Stimulated activated CD8-positive, alpha-beta memory T cell treated with anti-CD3 and anti-CD28 coated beads, Interleukin-4, amount 100 ng/mL, for 48 hours (primary cell): ENCODE results near the gene HS6ST3.
"Not testable (repeated sequence)": the region's sequence is repeated elsewhere in the genome, so short reads cannot be mapped to it uniquely, and the experiment has no call there.

Experiments
- DNase-seq: peaks from one replicate; pipeline ENCODE4 v3.0.0-alpha.2; 2020

HS6ST3 gene

GRCh38 chr13:96093296-96094006 is 3.5 kb downstream of the HS6ST3 start:
- no peak for DNase-seq

GRCh38 chr13:96100457-96101220 is 10.7 kb downstream of the HS6ST3 start:
- DNase-seq, result no peak

GRCh38 chr13:96104516-96104915 is 14.6 kb downstream of the HS6ST3 start:
- DNase-seq, result no peak

- DNase-seq, result not testable (repeated sequence)
Observed at GRCh38 chr13:96108072-96108471, 18.2 kb downstream of the HS6ST3 start.

- no peak for DNase-seq
Observed at GRCh38 chr13:96109125-96109524, 19.2 kb downstream of the HS6ST3 start.

- no peak for DNase-seq
Observed at GRCh38 chr13:96112936-96113335, 23.0 kb downstream of the HS6ST3 start.

GRCh38 chr13:96115368-96115767 is 25.5 kb downstream of the HS6ST3 start:
- not testable (repeated sequence) for DNase-seq

GRCh38 chr13:96119921-96120320 is 30.0 kb downstream of the HS6ST3 start:
- no peak for DNase-seq

GRCh38 chr13:96130818-96131340 is 41.0 kb downstream of the HS6ST3 start:
- DNase-seq, result no peak

- DNase-seq, result no peak
Observed at GRCh38 chr13:96141032-96141431, 51.1 kb downstream of the HS6ST3 start.

GRCh38 chr13:96159725-96160124 is 69.8 kb downstream of the HS6ST3 start:
- no peak for DNase-seq

GRCh38 chr13:96161141-96161540 is 71.2 kb downstream of the HS6ST3 start:
- no peak for DNase-seq

GRCh38 chr13:96165840-96166239 is 75.9 kb downstream of the HS6ST3 start:
- DNase-seq, result no peak

GRCh38 chr13:96172066-96172465 is 82.2 kb downstream of the HS6ST3 start:
- no peak for DNase-seq

- DNase-seq, result no peak
Observed at GRCh38 chr13:96178759-96179158, 88.9 kb downstream of the HS6ST3 start.

- DNase-seq, result no peak
Observed at GRCh38 chr13:96179309-96179708, 89.4 kb downstream of the HS6ST3 start.

GRCh38 chr13:96181911-96182310 is 92.0 kb downstream of the HS6ST3 start:
- no peak for DNase-seq

GRCh38 chr13:96185818-96186217 is 95.9 kb downstream of the HS6ST3 start:
- DNase-seq, result no peak

- DNase-seq, result no peak
Observed at GRCh38 chr13:96191367-96191766, 101.5 kb downstream of the HS6ST3 start.

- DNase-seq, result no peak
Observed at GRCh38 chr13:96193728-96194310, 103.9 kb downstream of the HS6ST3 start.

GRCh38 chr13:96198038-96198437 is 108.1 kb downstream of the HS6ST3 start:
- no peak for DNase-seq

GRCh38 chr13:96199315-96199714 is 109.4 kb downstream of the HS6ST3 start:
- no peak for DNase-seq

- no peak for DNase-seq
Observed at GRCh38 chr13:96200810-96201209, 110.9 kb downstream of the HS6ST3 start.

- DNase-seq, result no peak
Observed at GRCh38 chr13:96202315-96202714, 112.4 kb downstream of the HS6ST3 start.
